HT-29 (cell line): ENCODE measurements around the gene FNDC3B. TPM values are rescaled to one million over a fixed set of nuclear protein-coding genes. Genes with fewer than 3 reads are reported as not detected.

Source experiments
- DNase-seq: peaks from one replicate; pipeline ENCODE4 v3.0.0-alpha.2; 2015; ENCODE audit warnings: low spot score
- total RNA-seq: library from RNA; depleted of rRNA; stranded (reverse); fragments of >200 nt; shearing (Covaris generic); gene quantifications from 2 replicates; pipeline ENCODE4 v1.2.3, GENCODE V29; 2014

Gene FNDC3B
- total RNA-seq, 1 experiment from 2014 or later: 47.9 TPM

DNA sequence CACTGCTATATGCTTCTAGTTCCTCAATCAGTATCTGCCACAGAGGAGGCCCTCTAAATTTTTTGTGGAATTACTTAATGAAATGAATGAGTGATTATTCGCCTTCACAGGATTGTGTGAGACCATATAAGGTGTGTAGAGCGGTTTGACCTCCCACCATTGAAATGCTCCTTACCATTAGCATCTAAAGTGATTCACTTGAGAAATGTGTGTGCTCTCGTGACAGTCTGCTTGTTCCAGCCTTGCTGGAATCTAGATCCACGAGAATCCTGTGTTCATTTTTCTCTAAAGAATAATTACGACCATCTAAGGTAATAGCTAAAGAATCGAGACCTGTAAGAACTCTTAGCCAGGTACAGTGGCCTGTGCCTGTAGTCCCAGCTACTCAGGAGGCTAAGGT is 126.9 kb downstream of the FNDC3B start:
- no peak for DNase-seq

DNA sequence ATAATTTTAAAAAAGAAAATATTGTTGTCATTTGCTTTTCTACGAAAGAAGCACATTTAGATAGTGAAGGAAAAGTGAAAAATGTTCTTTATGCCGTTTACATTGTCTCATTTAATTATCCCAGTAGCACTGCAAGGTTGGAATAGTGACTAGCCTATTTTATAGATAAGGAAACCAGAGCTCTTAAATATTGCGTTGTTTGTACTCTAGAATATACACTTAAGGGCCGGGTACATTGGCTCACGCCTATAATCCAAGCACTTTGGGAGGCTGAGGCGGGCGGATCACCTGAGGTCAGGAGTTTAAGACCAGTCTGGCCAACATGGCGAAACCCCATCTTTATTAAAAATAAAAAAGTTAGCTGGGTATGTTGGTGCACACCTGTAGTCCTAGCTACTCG is 127.5 kb downstream of the FNDC3B start:
- no peak for DNase-seq

DNA sequence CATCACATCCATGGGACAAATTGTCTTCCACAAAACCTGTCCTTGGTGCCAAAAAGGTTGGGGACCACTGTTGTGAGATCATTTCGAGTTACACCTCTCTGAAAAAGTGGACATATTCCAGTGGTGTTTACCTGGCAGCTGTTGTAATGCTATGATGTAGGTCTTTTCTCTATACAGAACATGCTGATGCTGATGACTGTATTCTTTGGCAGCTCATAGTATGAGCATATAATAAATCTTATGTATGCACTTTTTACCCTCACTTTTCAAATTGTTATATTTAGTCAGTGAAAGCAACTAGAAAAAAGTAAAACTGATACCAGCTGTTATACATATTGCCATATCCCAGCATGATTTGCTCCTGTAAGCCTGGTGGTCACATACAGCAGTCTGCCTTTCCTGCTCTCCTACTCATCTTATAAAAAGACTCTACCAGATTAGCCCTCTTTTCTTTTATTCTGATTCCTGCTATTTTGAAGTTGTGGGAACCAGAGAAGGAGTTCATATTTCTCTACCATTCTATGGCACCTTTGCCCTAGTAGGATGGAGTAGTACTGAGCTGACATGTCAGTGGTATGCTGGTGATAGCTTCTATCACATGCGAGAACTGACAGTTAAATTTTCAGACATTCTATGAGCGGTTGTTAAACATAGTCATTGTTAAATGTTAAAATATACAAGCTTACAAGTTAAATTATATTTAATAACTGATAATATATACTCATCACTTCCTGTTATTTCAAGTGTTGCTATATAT is 128.7 kb downstream of the FNDC3B start:
- no peak for DNase-seq

DNA sequence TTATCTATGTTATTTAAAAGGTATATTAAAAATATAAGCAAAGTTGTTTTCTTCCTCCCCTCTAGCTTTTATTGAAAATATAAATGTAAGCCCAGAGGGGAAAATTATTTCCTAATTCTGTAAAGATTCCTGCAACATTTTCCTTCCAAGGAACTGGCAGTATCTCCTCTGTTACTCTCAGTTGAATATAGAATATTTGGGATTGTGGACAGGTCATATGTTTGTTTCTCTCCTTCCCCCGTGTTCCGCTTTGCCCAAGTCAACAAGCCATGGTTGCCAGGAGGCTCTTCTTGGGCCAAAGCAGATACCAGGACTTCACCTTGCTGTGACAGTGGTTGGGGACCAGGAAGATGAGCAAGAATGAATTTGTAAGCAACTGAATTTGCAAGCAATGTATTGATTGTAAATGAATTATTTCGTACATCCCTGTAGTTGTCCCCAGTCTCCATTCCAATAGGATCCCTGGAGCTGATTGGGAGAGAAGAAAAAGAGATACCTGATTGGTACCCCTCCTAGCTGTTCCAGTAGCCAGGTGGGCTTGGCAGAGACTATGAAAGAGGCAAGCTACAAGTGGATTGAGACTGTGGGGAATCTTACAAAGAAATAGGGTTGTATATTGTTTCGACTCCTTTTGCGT is 130.8 kb downstream of the FNDC3B start:
- no peak for DNase-seq

DNA sequence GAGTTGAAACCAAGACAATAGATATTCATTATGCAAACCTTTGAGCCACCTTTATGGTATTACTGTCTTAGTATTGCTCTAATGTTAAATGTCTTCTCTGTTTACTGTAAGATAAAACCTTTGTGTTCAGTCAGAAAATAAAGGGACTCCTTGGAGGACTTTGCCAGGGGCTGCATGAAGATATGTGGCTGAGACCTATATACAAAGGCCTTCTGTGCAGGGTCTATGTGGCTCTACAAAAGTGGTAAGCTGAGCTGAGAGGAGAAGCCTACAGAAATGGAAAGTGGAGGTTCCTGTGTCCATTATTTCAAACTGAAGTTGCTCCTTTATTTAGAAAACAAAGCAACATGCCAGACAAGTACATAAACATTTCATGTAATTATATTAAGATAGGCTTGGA is 131.5 kb downstream of the FNDC3B start:
- DNase-seq: no peak

DNA sequence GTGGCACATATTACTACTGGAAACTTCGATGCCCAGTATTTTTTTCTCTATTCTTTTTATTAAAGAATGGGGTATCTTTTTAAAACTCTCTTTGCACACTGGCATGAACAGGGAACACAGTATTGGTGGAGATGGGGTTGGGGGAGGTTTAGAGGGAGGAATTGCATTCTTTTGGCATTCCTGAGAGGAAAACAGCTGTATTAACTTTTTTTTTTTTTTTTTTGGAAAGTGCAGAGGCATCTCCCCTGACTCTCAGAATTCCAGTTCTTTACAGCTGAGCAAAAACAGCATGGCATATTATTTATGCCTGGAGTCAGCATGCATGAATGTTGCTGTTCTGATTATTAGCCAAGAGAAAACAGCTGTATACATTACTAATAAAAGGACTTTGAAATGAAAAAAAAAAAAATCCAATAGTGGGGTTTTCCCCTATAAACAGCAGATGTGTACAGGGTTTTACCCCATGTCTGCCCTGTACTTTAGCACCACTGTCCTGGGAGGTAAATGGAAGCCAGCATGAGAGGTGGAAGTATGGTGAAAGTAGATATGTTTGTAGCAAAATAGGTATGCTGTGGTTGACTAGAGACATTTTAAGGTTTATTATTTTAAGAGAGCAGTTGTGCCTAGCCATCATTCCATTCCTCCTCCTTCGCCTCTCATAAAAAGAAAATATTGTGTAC is 132.2 kb downstream of the FNDC3B start:
- no peak for DNase-seq

DNA sequence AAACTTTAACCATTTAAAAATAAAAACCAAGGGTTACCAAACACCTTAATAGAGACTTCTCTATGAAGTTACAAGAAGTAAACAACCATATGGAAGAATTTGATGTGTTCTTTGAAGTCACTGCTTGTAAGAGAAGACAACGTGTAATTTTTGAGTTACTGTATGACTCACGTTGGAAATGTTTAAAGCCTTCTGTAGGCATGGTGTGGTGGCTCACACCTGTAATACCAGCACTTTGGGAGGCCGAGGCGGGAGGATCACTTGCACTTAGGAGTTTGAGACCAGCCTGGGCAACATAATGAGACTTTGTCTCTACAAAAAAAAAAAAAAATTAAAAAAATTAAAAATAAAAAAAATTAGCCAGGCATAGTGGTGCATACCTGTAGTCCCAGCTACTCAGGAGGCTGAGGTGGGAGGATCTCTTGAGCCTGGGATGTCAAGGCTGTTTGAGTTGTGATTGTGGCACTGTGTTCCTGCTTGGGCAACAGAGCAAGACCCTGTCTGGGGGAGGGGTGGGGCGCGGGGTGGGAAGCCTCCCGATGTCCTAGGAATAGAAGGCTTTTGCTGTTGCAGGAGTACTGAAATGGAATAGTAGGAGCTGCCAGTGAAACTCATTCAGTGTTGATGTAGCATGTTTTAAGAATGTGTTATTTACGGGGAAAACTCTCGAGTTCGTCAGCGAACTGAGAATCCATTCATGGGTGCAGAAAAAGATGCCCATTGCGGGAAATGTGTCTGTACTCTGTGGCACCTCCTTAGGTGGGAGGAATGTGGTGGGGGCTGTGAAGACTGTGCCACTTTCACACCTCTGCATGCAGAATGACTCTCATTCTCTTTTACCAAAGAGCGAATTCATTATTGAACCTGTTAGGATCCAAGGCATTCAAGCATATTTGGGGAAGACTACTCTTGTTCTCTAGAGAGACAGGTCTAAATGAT is 134.2 kb downstream of the FNDC3B start:
- no peak for DNase-seq

DNA sequence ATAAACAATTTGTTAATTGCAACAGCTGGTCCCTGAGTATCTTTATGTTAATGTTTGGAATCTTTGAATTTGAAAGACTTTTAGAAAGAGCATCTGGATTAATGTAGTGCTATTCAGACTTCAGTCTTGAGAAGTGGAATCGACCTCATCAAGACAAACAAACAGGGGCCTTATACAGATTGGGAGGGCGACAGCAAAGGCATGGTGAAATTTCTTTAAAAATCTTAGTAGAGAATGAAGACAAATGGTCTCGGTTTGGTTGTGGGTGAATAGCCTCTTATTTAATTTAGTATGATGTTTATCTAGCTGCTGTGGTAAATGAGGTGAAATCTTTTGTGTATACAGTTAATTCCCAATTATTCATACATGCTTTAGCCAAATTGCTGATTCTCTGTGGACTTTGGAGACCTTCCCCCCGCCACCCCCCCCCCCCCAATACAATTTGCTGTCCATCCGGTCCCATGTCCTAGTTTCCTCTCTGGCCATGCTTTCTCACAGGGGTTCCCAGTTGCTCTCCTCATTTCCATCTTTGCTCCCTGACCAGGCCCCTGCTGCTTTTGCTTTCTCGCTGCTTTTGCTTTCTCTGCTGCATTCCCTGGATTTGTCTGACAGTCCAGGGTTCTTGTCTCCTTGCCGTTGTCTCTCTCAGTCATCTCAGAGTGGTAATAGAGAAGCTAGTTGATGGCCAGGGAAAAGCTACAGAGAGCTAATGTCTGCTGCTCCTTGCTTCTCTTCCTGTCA is 135.3 kb downstream of the FNDC3B start:
- no peak for DNase-seq

DNA sequence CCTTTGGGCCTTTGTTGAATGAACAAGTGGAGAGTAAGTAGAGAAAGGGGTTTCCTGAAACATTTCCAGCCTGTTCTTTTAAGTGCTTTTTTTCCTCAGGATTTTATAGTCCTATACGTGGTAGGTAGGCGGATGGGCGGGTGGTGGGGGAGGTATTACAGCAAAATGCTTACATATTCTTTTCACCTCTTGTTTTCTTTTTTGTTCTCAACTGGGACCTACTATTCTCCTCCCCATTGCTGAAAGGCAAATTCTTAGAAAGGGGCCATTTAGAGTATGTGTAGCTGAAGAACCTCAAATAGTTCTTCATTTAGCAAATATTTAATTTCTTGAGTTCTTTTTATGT is 135.8 kb downstream of the FNDC3B start:
- DNase-seq: no peak

DNA sequence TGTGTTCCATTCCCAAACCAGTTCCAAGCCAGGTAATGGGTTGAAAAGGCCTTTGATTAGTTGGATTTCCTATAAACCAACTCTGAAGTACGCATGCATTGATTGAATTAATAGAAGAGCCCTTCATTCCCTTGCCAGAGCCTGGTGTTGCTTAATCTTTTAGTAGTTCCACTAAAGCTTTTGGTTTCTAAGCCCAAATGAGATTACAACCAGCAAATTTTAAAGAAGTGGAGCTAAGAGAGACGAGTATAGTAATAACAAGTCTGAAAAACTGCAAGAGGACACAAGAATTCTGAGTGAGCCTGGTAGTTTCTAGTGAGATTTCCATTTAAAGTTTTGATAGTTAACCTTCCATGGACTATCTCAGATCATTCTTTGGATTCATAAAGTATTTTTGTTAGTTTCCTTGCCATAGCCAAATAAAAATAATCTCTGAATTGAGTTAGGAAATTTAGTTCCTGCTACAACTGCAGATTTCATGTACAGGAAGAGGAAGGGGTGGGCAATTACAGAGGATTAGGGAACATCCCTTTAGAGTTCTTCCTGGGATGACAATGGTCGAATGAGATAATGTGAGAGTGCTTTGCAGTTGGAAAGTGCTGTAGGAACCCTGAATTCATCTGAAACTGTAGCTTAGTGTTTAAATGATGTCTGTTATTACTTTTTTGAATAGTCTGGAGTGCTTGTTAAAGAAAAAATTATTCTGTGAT is 136.8 kb downstream of the FNDC3B start:
- DNase-seq: no peak

DNA sequence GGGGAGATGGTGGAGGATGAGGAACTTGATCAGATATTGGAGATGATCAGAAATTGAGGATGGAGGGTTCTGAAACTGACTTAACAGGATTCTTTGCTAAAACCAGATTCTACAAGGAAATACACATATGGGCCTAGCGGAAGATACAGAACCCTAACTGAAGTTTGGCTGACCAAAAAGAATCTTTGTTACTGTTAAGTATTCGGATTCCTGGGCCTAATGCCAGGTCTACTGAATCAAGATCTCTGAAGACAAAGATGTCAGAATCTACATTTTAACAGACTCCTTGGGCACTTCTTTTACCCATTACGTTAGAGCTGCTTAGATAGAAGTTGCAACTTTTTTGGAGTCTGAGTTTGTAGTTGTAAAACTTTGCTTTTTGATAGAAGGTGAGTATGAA is 137.7 kb downstream of the FNDC3B start:
- no peak for DNase-seq

DNA sequence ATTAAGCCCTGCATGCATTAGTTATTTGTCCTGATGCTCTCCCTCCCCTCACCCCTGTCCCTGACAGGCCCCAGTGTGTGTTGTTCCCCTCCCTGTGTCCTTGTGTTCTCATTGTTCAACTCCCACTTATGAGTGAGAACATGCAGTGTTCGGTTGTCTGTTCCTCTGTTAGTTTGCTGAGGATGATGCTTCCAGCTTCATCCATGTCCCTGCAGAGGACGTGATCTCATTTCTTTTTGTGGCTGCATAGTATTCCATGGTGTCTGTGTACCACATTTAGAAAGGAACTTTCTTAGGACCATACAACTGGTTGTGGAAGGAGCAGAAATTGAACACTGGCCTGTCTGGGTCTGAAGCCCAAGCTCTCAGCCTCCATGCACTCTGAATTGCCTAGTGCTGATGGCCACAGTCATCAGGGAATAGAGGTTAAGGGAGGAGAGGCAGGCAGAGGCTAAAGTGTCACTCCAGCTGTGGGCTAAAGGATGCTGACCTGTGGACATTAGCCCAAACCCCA is 138.5 kb downstream of the FNDC3B start:
- DNase-seq: no peak

DNA sequence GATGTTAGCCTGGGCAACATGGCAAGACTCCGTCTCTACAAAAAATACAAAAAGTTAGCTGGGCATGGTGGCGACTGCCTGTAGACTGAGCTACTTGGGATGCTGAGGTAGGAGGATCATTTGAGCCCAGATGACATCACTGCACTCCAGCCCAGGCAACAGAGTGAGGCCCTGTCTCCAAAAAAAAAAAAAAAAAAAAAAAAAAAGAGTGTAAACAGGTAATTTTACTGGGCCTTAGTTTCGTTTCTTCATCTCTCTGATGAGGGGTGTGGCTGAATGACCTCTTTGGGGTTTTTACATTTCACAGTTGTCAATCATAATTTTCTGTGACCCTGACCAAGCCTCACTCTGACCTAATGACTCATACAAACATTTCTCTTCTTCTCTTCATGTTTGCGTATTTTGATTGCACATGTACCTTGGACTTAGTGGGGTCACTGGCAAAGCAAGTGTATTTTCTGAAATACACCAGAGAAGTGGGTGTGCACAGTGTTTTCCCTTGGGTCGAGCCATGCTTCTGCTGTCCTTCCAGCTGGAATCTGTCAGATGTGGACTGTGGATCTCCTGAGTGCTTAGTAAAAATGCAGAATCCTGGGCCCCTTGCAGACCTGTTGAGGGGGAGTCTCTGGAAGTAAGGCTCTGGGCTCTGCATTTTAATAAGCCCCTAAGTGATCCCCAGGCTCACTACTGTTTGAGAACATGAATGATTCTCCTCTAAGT is 140.5 kb downstream of the FNDC3B start:
- DNase-seq: no peak

DNA sequence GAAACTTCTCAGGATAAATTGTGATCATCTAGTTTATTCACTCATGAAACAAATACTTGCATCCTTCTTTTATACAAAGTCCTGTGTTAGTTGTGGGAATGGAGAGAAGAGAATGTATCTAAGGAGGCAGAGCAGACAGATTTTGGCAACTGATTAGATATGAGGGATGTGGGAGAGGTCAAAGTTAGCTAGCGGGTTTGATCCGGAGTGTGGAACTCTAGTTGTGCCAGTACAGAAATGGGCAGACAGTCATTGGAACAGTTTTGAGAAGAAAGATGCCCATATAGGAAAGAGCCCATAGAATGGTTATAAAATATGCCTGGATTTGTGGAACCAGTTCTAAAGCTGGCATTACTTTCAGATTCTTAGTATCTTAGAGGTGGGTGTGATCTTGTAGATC is 141.1 kb downstream of the FNDC3B start:
- no peak for DNase-seq

DNA sequence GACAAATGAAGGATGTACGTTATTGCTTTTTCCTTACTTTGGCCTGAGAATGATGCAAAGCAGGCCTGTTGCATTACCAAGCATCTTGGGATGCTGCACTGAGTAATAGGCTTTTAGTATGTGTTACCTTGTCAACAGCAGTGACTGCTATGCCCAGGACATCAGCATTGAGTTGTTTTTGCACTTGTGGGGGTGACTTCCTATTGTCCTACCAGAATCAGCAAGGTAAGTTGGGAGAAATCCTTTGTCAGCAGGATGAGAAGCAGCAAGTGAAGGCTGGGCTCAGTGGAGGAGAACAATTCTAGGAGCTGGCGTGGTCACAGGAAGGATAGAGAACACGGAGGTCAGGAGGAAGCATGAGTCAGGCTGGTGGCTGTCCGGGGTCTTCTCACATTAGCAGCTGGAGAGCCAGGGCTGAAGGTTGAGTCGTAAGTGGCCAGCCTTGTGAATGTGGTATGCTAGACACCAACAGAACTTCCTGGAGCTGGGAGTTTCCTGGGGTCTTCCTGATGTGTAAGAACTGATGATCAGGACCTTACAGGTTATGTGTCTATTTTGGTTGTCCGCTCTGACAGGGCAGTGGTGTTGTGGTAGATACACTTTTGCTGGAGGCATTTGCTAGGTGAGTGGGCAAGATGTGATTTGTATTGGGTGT is 142.7 kb downstream of the FNDC3B start:
- DNase-seq: no peak

DNA sequence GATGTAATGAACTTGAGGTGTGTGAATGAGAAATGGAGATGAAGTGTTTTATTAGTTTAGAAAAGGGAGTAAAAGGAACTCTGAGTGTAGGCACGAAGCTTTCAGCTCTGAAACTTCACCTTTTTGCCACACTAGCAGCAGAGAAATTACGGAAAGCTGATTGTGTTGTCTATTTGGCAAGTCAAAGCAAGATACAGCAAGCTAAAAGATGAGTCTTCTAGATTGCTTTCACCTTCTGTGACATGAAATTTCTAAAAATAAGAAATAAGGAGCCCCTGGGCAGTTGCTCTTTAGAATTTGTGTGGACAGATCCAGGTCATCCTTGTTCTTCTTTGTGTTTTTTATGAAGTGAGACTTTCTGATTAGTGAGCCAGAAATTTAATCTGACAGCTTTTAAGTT is 143.4 kb downstream of the FNDC3B start:
- no peak for DNase-seq

DNA sequence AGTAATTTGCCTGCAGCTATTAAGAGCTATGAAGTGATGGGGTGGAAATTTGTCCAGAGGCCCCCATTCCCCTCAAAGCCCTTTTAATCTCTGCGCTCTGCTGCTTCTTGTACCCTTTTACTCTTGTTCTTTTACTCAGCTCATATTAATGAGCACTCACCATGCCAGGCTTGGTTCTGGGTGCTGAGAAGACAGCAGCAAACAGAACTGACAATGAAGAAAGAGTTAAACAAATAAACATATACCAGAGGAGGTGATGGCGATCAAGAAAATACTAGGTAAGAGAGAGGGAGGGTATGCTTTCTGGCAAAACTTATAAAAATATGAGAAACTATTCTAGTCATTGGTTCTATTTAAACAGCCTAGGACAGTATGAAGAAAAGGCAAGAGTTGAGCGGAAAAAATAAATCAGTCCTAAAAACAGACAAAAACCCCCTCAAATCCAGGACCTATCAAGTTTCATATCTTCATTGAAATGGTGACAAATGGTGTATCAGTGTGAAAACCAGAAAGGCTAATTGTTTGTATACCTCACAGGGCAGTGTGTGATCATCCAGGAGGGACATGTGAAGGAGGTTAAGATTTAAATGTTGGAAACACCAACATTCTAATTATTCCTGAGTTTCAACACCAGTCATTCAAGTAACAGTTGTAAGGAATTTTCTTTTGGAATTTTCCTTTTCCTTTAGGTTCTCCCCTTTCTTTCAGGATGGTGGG is 144.9 kb downstream of the FNDC3B start:
- no peak for DNase-seq

DNA sequence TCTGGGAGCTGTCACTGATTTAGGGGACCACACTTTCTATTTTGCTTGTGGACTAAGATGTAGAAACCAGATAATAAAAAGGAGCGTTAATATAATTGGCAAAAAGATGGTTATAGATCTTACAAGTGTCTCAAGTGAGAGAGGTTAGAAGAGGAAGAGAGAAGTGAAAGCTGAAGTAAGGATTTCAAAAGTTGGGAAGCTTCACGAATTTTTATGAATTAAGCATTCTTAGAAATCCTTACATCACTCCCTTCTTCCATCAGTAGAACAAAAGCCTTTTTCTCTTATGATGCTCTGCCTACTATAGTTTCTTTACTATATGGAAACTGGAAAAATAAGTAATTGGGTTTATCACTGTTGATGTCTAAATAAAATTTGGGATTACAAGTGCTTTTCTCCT is 146.5 kb downstream of the FNDC3B start:
- no peak for DNase-seq
